Heart left ventricle (tissue), 16 donors: ENCODE data around the gene TBC1D1. TPM values are rescaled to one million over a fixed set of nuclear protein-coding genes. Genes with fewer than 3 reads are reported as not detected.
A peak's percentile ranks its signal among the peaks of the same experiment; 100 is the strongest.

ENCODE experiments used
- ATAC-seq, 4 donors: fragments of 200-7000 bp; cut with Tn5 transposase; one replicate each; pipeline ENCODE4 v1.9.1; 2020 to 2022; ENCODE audit warnings: moderate library complexity in 4 of 4, mild to moderate bottlenecking in 3 of 4, moderate number of reproducible peaks in 1 of 4
- DNase-seq, 5 donors: peaks; one replicate each; pipeline ENCODE4 v3.0.0-alpha.2; 2020
- H3K27ac ChIP-seq, 12 donors: fragments of 200-600 bp; sonication (generic) in 4 of 12; one replicate each; pipeline versions ENCODE4 v1.5.0 to v1.8.0; 2016 to 2022; ENCODE audit warnings: mild to moderate bottlenecking in 2 of 12
- H3K27me3 ChIP-seq, 9 donors: fragments of 200-600 bp; sonication (generic) in 2 of 9; one replicate each; pipeline versions ENCODE4 v1.5.1 to v1.8.0; 2016 to 2022; ENCODE audit warnings: mild to moderate bottlenecking in 3 of 9
- H3K36me3 ChIP-seq, 9 donors: fragments of 200-600 bp; sonication (generic) in 2 of 9; one replicate each; pipeline versions ENCODE4 v1.5.0 to v1.8.0; 2018 to 2022; ENCODE audit warnings: mild to moderate bottlenecking in 2 of 9
- H3K4me1 ChIP-seq, 12 donors: fragments of 200-600 bp; sonication (generic) in 4 of 12; one replicate each; pipeline versions ENCODE4 v1.5.0 to v1.8.0; 2016 to 2022; ENCODE audit warnings: mild to moderate bottlenecking in 3 of 12
- H3K4me3 ChIP-seq, 12 donors: fragments of 200-600 bp; sonication (generic) in 4 of 12; one replicate each; pipeline versions ENCODE4 v1.5.0 to v1.8.0; 2017 to 2022; ENCODE audit warnings: mild to moderate bottlenecking in 9 of 12, moderate library complexity in 4 of 12
- H3K9me3 ChIP-seq, 12 donors: fragments of 200-600 bp; sonication (generic) in 4 of 12; one replicate each; pipeline versions ENCODE4 v1.5.0 to v1.8.0; 2016 to 2022; ENCODE audit warnings: mild to moderate bottlenecking in 1 of 12
- POLR2A ChIP-seq, 2 donors: fragments of 450-650 bp; IDR thresholded peaks; one replicate each; pipeline ENCODE4 v1.6.1; 2017; ENCODE audit warnings: antibody characterized with exemption in 2 of 2, mild to moderate bottlenecking in 2 of 2, moderate library complexity in 2 of 2
- WGBS, 4 donors: extraction: QIAGEN DNeasy Blood & Tissue Kit in 2 of 4; methylation state at CpG; one replicate each; pipeline versions ENCODE4 v1.1.5 to v1.1.7; 2013 to 2018; 5-methylcytosine and 5-hydroxymethylcytosine counted together
- intact Hi-C, 10 donors: fragments of 100-400 bp; cut with DNase I; formaldehyde crosslinking; loops; one replicate each; pipeline versions ENCODE4 v1.11.1 to v1.14.2; 2022
- polyA plus RNA-seq, 2 donors: library from polyadenylated mRNA; stranded (reverse); fragments of 200-250 nt; gene quantifications; one replicate each; pipeline ENCODE4 v1.2.3, GENCODE V29; 2013
- total RNA-seq, 9 donors: library from RNA; depleted of rRNA in 2 of 9; stranded (reverse); fragments of >200 nt in 2 of 9; fragmentation: NEBNext Ultra II Directional in 3 of 9; extraction: Animal tissue kit (Norgen Biotek cat#: 25700) in 3 of 9; gene quantifications; one replicate each; pipeline versions ENCODE4 v1.1.0 to v1.2.4, GENCODE V29; 2016 to 2023
- TF ChIP-seq, protein P1 (sequence below), 12 donors: fragments of 200-600 bp; sonication (generic) in 4 of 12; IDR thresholded peaks; one replicate each; pipeline versions ENCODE4 v1.5.0 to v1.8.0; 2018 to 2022; ENCODE audit warnings: antibody characterized with exemption in 12 of 12, mild to moderate bottlenecking in 5 of 12
- donor health status: ischemic (EF 13 %, LVEDD 7.1; RV severe dilation, severe dysfunction).
- donor health status: healthy with polysubstance abuse.
- donor health status: DM: no; HTN: yes; CAD: no.
- donor health status: DM: no; HTN: no; CAD: no.
- donor health status: ischemic (EF 25% LVEDD 6.9; RV normal size, moderate dysfunction).
- donor health status: ischemic (EF 25% LVEDD 5.7; RV mildly dilated, moderate dysfunction).
- donor health status: healthy.
- donor health status: DM: yes; HTN: yes; CAD: no.
- donor health status: ischemic (EF 35%, LVEDD 5.7; RV mildly dilated, moderate dysfunction).
- donor health status: nonischemic (EF 11% LVEDD 7.7; RV severe dilation, severe dysfunction).
- donor health status: DM: yes; HTN: yes; CAD: no.
- donor health status: PGD.
- donor health status: ischemic (EF 29% LVEDD 5.4; RV normal size, mild dysfunction).
- donor health status: nonischemic (EF 23%, LVEDD 6.1; RV moderate dilation, normal function).

The TBC1D1 gene
- total and polyA plus RNA-seq, 11 donors = 81.7 to 269 (median 140) TPM

GRCh38 chr4:38152721-38153386, 262.0 kb downstream of the TBC1D1 start:
- Histone ChIP-seq H3K9me3 (no peaks in the 10 kb centered on the region), H3K27ac (no peak overlapping the region), H3K36me3 (no peaks in the 10 kb centered on the region), H3K4me1 (peaks cover 0 to 52% (median 37%) of the 10 kb centered on the region in 12 donors), H3K4me3 (no peak overlapping the region), H3K27me3 (no peaks in the 10 kb centered on the region)
- intact Hi-C loops = loop anchor here in 3 of 10 donors (5.0 to 10.0 kb wide), 3 partner anchors 66 to 78 kb away; no protein-coding TSS in a partner anchor
- 85 to 89% (median 89%) methylated on average over 7 of the region's 7 CpGs for WGBS, 4 donors
- DNase-seq = no peak
- TF ChIP-seq, protein P1, sequence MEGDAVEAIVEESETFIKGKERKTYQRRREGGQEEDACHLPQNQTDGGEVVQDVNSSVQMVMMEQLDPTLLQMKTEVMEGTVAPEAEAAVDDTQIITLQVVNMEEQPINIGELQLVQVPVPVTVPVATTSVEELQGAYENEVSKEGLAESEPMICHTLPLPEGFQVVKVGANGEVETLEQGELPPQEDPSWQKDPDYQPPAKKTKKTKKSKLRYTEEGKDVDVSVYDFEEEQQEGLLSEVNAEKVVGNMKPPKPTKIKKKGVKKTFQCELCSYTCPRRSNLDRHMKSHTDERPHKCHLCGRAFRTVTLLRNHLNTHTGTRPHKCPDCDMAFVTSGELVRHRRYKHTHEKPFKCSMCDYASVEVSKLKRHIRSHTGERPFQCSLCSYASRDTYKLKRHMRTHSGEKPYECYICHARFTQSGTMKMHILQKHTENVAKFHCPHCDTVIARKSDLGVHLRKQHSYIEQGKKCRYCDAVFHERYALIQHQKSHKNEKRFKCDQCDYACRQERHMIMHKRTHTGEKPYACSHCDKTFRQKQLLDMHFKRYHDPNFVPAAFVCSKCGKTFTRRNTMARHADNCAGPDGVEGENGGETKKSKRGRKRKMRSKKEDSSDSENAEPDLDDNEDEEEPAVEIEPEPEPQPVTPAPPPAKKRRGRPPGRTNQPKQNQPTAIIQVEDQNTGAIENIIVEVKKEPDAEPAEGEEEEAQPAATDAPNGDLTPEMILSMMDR (IDR thresholded peaks at IDR 0.05) = no peak
- no peak for TF ChIP-seq POLR2A (IDR thresholded peaks at IDR 0.05)
- ATAC-seq = no peak

GRCh38 chr4:38153387-38153760, 262.5 kb downstream of the TBC1D1 start:
- Histone ChIP-seq H3K27me3 (no peaks in the 10 kb centered on the region), H3K36me3 (no peaks in the 10 kb centered on the region), H3K27ac (no peak overlapping the region), H3K9me3 (no peaks in the 10 kb centered on the region), H3K4me1 (peaks cover 0 to 52% (median 37%) of the 10 kb centered on the region in 12 donors), H3K4me3 (no peak overlapping the region)
- ATAC-seq (no peak), DNase-seq (no peak)
- intact Hi-C loops = loop anchor here in 3 of 10 donors (5.0 to 10.0 kb wide), 3 partner anchors 66 to 79 kb away; no protein-coding TSS in a partner anchor
- TF ChIP-seq POLR2A (IDR thresholded peaks at IDR 0.05) = no peak
- TF ChIP-seq, protein P1 (IDR thresholded peaks at IDR 0.05) = no peak
- 67 to 71% (median 69%) methylated on average over 2 of the region's 2 CpGs for WGBS, 4 donors

DNA sequence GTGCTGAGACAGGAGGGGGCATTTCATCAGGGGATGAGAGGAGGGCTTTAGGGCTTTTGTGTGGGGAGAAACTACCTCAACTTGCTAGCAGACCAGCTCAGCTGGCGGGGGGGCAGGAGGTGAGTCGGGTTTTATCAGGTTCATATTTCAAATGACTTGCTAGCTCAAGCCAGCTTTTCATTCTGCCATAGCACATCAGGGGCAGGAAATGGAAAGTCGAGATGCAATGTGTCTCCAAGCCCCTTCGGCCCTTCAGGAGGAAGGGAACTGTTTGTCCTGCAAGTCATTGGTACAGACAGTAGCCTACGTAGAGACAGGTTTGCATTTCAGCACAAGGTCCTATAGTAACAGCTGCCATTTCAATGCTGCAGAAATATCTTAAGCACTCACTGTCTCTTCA, 263.4 kb downstream of the TBC1D1 start:
- peak overlapping the region in 11 of 12 donors; percentile 29 to 74 (median 68) for H3K27ac ChIP-seq
- DNase-seq (no peak), ATAC-seq (peak in 1 of 4 donors; percentile 28)
- H3K27me3 ChIP-seq = no peaks in the 10 kb centered on the region
- WGBS, 4 donors = 45 to 56% (median 47%) methylated on average over 5 of the region's 5 CpGs
- TF ChIP-seq, protein P1 (IDR thresholded peaks at IDR 0.05) = no peak
- no peak for TF ChIP-seq POLR2A (IDR thresholded peaks at IDR 0.05)
- no peak overlapping the region for H3K4me3 ChIP-seq
- H3K36me3 ChIP-seq = no peaks in the 10 kb centered on the region
- intact Hi-C loops = loop anchor here in 3 of 10 donors (5.0 to 10.0 kb wide), 3 partner anchors 67 to 79 kb away; no protein-coding TSS in a partner anchor
- H3K4me1 ChIP-seq = peaks cover 0 to 52% (median 37%) of the 10 kb centered on the region in 12 donors
- H3K9me3 ChIP-seq = no peaks in the 10 kb centered on the region
